K562 (cell line): Measurements from ENCODE around the gene ZBTB20. TPM values are rescaled to one million over a fixed set of nuclear protein-coding genes. Genes with fewer than 3 reads are reported as not detected.
A peak's percentile ranks its signal among the peaks of the same experiment; 100 is the strongest.

Experiments used
- ATAC-seq: fragments of 200-7000 bp; cut with Tn5 transposase; 3 replicates; pipeline ENCODE4 v1.9.1; 2020; ENCODE audit warnings: moderate library complexity
- BruUV-seq: library from RNA; stranded (reverse); fragments of 400-500 nt; replicated peaks from 2 replicates; lab custom pipeline; 2021; lab: Mats Ljungman, UMichigan
- CTCF ChIA-PET: fragments of 300-600 bp; formaldehyde crosslinking; extraction: SDS; loops from one replicate; lab custom pipeline; 2021; ENCODE audit warnings: low intra/inter-chr PET ratio; lab: Yijun Ruan, JAX
- POLR2A ChIA-PET: fragments of 300-600, 350-650 bp; sonication (Branson Sonifier 250); formaldehyde crosslinking; extraction: SDS; loops from one replicate; lab custom pipeline; 2021; ENCODE audit warnings: antibody characterized with exemption, inconsistent platforms; lab: Yijun Ruan, JAX
- DNase-seq, 4 experiments: peaks; one replicate each; pipeline versions ENCODE4 v3.0.0 to v3.0.0-alpha.2; 2011 to 2018; ENCODE audit warnings: low spot score in 3 of 4, mixed read lengths in 3 of 4; ENCODE audit errors: extremely low read depth in 1 of 4
- FAIRE-seq: peaks from 2 replicates; lab custom pipeline; 2011; peaks lifted over from hg19 to GRCh38; lab: Jason Lieb, UNC
- H2AFZ ChIP-seq: 2 replicates; pipeline ENCODE4 v1.6.0; 2011; ENCODE audit warnings: low read depth, low read length, control low read depth, inconsistent platforms
- H3K27ac ChIP-seq: fragments of 200-600 bp; 3 replicates; pipeline ENCODE4 v1.8.0; 2011; ENCODE audit warnings: low read depth, mild to moderate bottlenecking, control low read depth, inconsistent platforms, low read length, moderate library complexity, mixed read lengths; ENCODE audit errors: extremely low read depth
- H3K27me3 ChIP-seq, 2 experiments: fragments of 300-600 bp in 1 of 2; 2 replicates in 1 of 2; 3 replicates in 1 of 2; pipeline versions ENCODE4 v1.6.0 to v1.8.0; 2011; ENCODE audit warnings: inconsistent platforms in 2 of 2, low read length in 2 of 2, mild to moderate bottlenecking in 1 of 2, mixed read lengths in 1 of 2, moderate library complexity in 1 of 2; ENCODE audit not compliant: control insufficient read depth in 2 of 2, insufficient read depth in 2 of 2
- H3K36me3 ChIP-seq: fragments of 300-600 bp; 3 replicates; pipeline ENCODE4 v1.8.0; 2011; ENCODE audit warnings: mild to moderate bottlenecking, low read length, inconsistent platforms; ENCODE audit not compliant: control insufficient read depth, insufficient read depth
- H3K4me1 ChIP-seq, 2 experiments: fragments of 200-600 bp in 1 of 2; replicated peaks in 1 of 2; 2 replicates in 1 of 2; 3 replicates in 1 of 2; pipeline versions ENCODE4 v1.5.1 to v1.8.0; 2011; ENCODE audit warnings: inconsistent platforms in 2 of 2, low read length in 2 of 2, mild to moderate bottlenecking in 1 of 2, mixed read lengths in 1 of 2, moderate library complexity in 1 of 2; ENCODE audit not compliant: control insufficient read depth in 2 of 2, insufficient read depth in 2 of 2
- H3K4me2 ChIP-seq: 2 replicates; pipeline ENCODE4 v1.6.1; 2011; ENCODE audit warnings: low read length, control low read depth, inconsistent platforms, mixed read lengths; ENCODE audit not compliant: insufficient read depth
- H3K4me3 ChIP-seq: fragments of 200-600 bp; sonication (generic), shearing (Covaris generic); 2 replicates; pipeline ENCODE4 v1.5.1; 2016; ENCODE audit warnings: control low read depth, inconsistent platforms
- H3K79me2 ChIP-seq: fragments of 200-600 bp; 3 replicates; pipeline ENCODE4 v1.8.0; 2011; ENCODE audit warnings: low read length, inconsistent platforms; ENCODE audit not compliant: control insufficient read depth, insufficient read depth
- H3K9ac ChIP-seq, 2 experiments: 2 replicates each; pipeline versions ENCODE4 v1.6.0 to v1.6.1; 2011; ENCODE audit warnings: low read depth in 2 of 2, low read length in 2 of 2, control low read depth in 1 of 2, inconsistent platforms in 1 of 2, mild to moderate bottlenecking in 1 of 2, mixed read lengths in 1 of 2; ENCODE audit not compliant: insufficient read depth in 1 of 2
- H3K9me1 ChIP-seq: one replicate; pipeline ENCODE4 v1.6.0; 2011; ENCODE audit warnings: inconsistent platforms, mild to moderate bottlenecking, low read length, moderate library complexity; ENCODE audit not compliant: control insufficient read depth, insufficient read depth
- H3K9me3 ChIP-seq: replicated peaks from 2 replicates; pipeline ENCODE4 v1.5.1; 2011; ENCODE audit warnings: low read depth, low read length, inconsistent platforms; ENCODE audit not compliant: control insufficient read depth, insufficient read depth
- H4K20me1 ChIP-seq: replicated peaks from 2 replicates; pipeline ENCODE4 v1.6.1; 2011; ENCODE audit warnings: low read length, inconsistent platforms, mixed read lengths; ENCODE audit not compliant: control insufficient read depth, insufficient read depth
- CHAMP1 ChIP-seq: fragments of 450-650 bp; IDR thresholded peaks from 2 replicates; pipeline ENCODE4 v1.6.1; 2016; ENCODE audit warnings: mild to moderate bottlenecking
- NRF1 ChIP-seq, 2 experiments: fragments of 450-650 bp; IDR thresholded peaks in 1 of 2; conservative IDR thresholded peaks in 1 of 2; 2 replicates each; pipeline ENCODE4 v1.6.1; 2014; ENCODE audit warnings: mild to moderate bottlenecking in 2 of 2
- WGBS: fragments of 100-300 bp; shearing (Covaris generic); methylation state at CpG from one replicate; pipeline ENCODE4 v1.1.6; 2016; ENCODE audit warnings: low coverage, mixed read lengths; ENCODE audit not compliant: insufficient coverage; ENCODE audit errors: missing lambda C conversion rate; 5-methylcytosine and 5-hydroxymethylcytosine counted together
- in situ Hi-C: fragments of 300-500 bp; cut with MboI; formaldehyde crosslinking; loops from 4 replicates; pipeline ENCODE4 v1.15.0; 2018; ENCODE audit warnings: inconsistent platforms, mixed read lengths
- intact Hi-C: fragments of 100-400 bp; cut with micrococcal nuclease; formaldehyde crosslinking; loops from 2 replicates; pipeline ENCODE4 v1.14.2; 2022
- polyA plus RNA-seq, 8 experiments: library from polyadenylated mRNA; depleted of rRNA in 4 of 8; stranded (reverse) in 5 of 8; unstranded in 3 of 8; fragments of >200 nt; fragmentation: Nextera tagmentation in 2 of 8; fragmentation: Illumina TruSeq in 1 of 8; extraction: Ambion mirVana in 2 of 8; extraction: Trizol in 1 of 8; gene quantifications; 2 replicates each; pipeline versions ENCODE4 v1.2.1 to v1.2.3, GENCODE V29; 2011 to 2014; ENCODE audit warnings: inconsistent platforms in 1 of 8, missing spikeins in 1 of 8
- total RNA-seq, 7 experiments: library from RNA; depleted of rRNA in 6 of 7; stranded (reverse); fragments of >200 nt in 6 of 7; fragmentation: Illumina TruSeq in 2 of 7; extraction: Trizol in 2 of 7; gene quantifications; 2 replicates each; pipeline versions ENCODE4 v1.2.1 to v1.2.3, GENCODE V29; 2011 to 2021; ENCODE audit warnings: low replicate concordance in 1 of 7

The ZBTB20 gene
- total and polyA plus RNA-seq, 9 of the 15 experiments (the other 6 are each of a cell fraction or from before 2014, with no cell fraction given): 0.17 to 1.7 (median 0.45) TPM

- in situ Hi-C loops: no loop called here
- DNase-seq (no peak), FAIRE-seq (no peak), ATAC-seq (no peak)
- CTCF ChIA-PET: no interaction called here
- Histone ChIP-seq H2AFZ (no peak overlapping the region), H3K9me3 (no peaks in the 10 kb centered on the region), H3K9ac (no peak overlapping the region), H3K4me2 (no peak overlapping the region), H3K27ac (no peak overlapping the region), H3K27me3 (no peaks in the 10 kb centered on the region), H3K4me3 (no peak overlapping the region), H3K36me3 (no peaks in the 10 kb centered on the region), H3K79me2 (no peaks in the 10 kb centered on the region), H3K4me1 (no peaks in the 10 kb centered on the region), H3K9me1 (no peaks in the 10 kb centered on the region), H4K20me1 (no peaks in the 10 kb centered on the region)
- TF ChIP-seq CHAMP1 (no peak), NRF1 (conservative IDR thresholded peaks at IDR 0.05 in 1 of 2, IDR thresholded peaks at IDR 0.05 in 1 of 2) (peak in 1 of 2 experiments; percentile 30; a peak in 1 of 4 replicates)
- intact Hi-C loops: no loop called here
- no TSS peak for BruUV-seq
- POLR2A ChIA-PET: no interaction called here
- WGBS: 25% methylated on average over 18 of the region's 19 CpGs
Measured at GRCh38 chr3:114338651-114339357, 808.3 kb downstream of the ZBTB20 start.
